PC-9 (cell line): ENCODE results near the gene RNU1-4.

Experiments
- CTCF ChIP-seq: fragments of 200-600 bp; sonication (generic); conservative IDR thresholded peaks from 2 replicates; pipeline ENCODE4 v1.6.1; 2017; ENCODE audit warnings: mixed run types, antibody characterized with exemption, mild to moderate bottlenecking, moderate library complexity
- EZH2 ChIP-seq: fragments of 200-600 bp; sonication (generic); IDR thresholded peaks from 2 replicates; pipeline ENCODE4 v1.8.0; 2017; ENCODE audit warnings: antibody characterized with exemption, low read depth

- TF ChIP-seq CTCF (no peak), EZH2 (no peak)
These were observed 15.4 kb upstream of the RNU1-4 start for GRCh38 chr1:16724718-16725438.
